Gastrocnemius medialis (tissue), 4 donors: ENCODE measurements around the gene EXOC2. TPM values are rescaled to one million over a fixed set of nuclear protein-coding genes. Genes with fewer than 3 reads are reported as not detected.

Experiments
- ATAC-seq, 2 donors: fragments of 150-250 bp; one replicate each; pipeline ENCODE4 v1.9.1; 2016
- DNase-seq, 2 donors: peaks; one replicate each; pipeline ENCODE4 v3.0.0-alpha.2; 2019
- H3K27ac ChIP-seq, 4 donors: fragments of 200-600 bp; sonication (generic); 1 replicate in 1 of 4; 2 replicates in 3 of 4; pipeline ENCODE4 v1.5.1; 2016 to 2018; ENCODE audit warnings: mild to moderate bottlenecking in 2 of 4, moderate library complexity in 1 of 4
- H3K27me3 ChIP-seq, 3 donors: fragments of 200-600 bp; sonication (generic) in 2 of 3; 1 replicate in 1 of 3; 2 replicates in 2 of 3; pipeline versions ENCODE4 v1.5.1 to v1.6.0; 2016 to 2019; ENCODE audit warnings: mild to moderate bottlenecking in 1 of 3, moderate library complexity in 1 of 3
- H3K36me3 ChIP-seq, 2 donors: fragments of 200-600 bp; sonication (generic) in 1 of 2; one replicate each; pipeline ENCODE4 v1.5.1; 2017 to 2018
- H3K4me1 ChIP-seq, 2 donors: fragments of 200-600 bp; sonication (generic) in 1 of 2; one replicate each; pipeline ENCODE4 v1.5.1; 2016 to 2017; ENCODE audit warnings: mild to moderate bottlenecking in 2 of 2
- H3K4me3 ChIP-seq, 4 donors: fragments of 200-600 bp; sonication (generic) in 3 of 4; 1 replicate in 1 of 4; 2 replicates in 3 of 4; pipeline ENCODE4 v1.5.1; 2016 to 2019; ENCODE audit warnings: mild to moderate bottlenecking in 2 of 4
- H3K9me3 ChIP-seq, 3 donors: fragments of 200-600 bp; sonication (generic) in 2 of 3; 1 replicate in 1 of 3; 2 replicates in 2 of 3; pipeline ENCODE4 v1.5.1; 2016 to 2019
- CTCF ChIP-seq, 5 experiments: fragments of 450-650 bp in 3 of 5; fragments of 200-600 bp in 2 of 5; sonication (generic) in 2 of 5; IDR thresholded peaks in 4 of 5; conservative IDR thresholded peaks in 1 of 5; 1 replicate in 4 of 5; 2 replicates in 1 of 5; pipeline ENCODE4 v1.5.1; 2016 to 2019; ENCODE audit warnings: antibody characterized with exemption in 5 of 5, mild to moderate bottlenecking in 3 of 5, moderate library complexity in 3 of 5
- POLR2A ChIP-seq, 2 donors: fragments of 450-650 bp; IDR thresholded peaks; one replicate each; pipeline ENCODE4 v1.6.1; 2017; ENCODE audit warnings: antibody characterized with exemption in 2 of 2, mild to moderate bottlenecking in 2 of 2, moderate library complexity in 2 of 2
- in situ Hi-C, 4 donors: fragments of 200-750 bp; cut with MboI; loops; one replicate each; pipeline versions ENCODE4 v1.15.0 to v1.8.0; 2017; ENCODE audit warnings: low sequenced_read_pairs in 4 of 4
- intact Hi-C: fragments of 100-400 bp; cut with DNase I; formaldehyde crosslinking; loops from one replicate; pipeline ENCODE4 v1.15.1; 2023; ENCODE audit warnings: low total_unique reads
- total RNA-seq, 4 donors: library from RNA; depleted of rRNA; stranded (reverse); fragments of >200 nt; gene quantifications; one replicate each; pipeline versions ENCODE4 v1.1.0 to v1.2.3, GENCODE V29; 2016

Gene EXOC2
- total RNA-seq, 4 donors from 2014 or later: 12.6 to 16.4 (median 15.0) TPM

- H3K9me3 ChIP-seq: peaks cover 0 to 8% (median 0%) of the 10 kb centered on the region in 3 donors
- in situ Hi-C loops (no loop called here), intact Hi-C loops (no loop called here)
- H3K27me3 ChIP-seq: no peaks in the 10 kb centered on the region
- no peak for DNase-seq
- TF ChIP-seq CTCF (IDR thresholded peaks at IDR 0.05 in 4 of 5, conservative IDR thresholded peaks at IDR 0.05 in 1 of 5): no peak
- TF ChIP-seq POLR2A (IDR thresholded peaks at IDR 0.05): no peak
- ATAC-seq: no peak
- peaks cover 0 to 35% of the 10 kb centered on the region in 2 donors for H3K36me3 ChIP-seq
- no peaks in the 10 kb centered on the region for H3K4me1 ChIP-seq
- H3K27ac ChIP-seq: no peak overlapping the region
- H3K4me3 ChIP-seq: no peak overlapping the region
Observed at GRCh38 chr6:537114-537513, 155.8 kb downstream of the EXOC2 start.

DNA sequence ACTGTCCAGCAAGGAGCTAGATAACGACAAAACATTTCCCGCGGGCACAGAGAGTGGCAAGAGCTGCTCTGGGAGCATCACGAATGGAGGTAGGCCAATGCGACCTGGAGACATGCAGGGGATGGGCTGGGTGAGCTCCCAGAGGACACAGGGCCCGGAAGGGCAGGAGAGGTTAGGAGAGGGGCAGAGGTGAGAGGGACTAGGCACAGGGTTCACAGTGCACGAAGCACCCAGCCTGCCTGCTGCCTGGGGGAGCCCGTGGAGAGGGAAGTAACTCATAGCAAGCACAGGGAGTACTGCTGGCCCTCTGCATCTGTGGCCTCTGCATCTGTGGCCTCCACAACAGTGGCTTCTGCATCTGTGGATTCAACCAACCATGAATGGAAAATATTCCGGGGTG lies 162.5 kb downstream of the EXOC2 start:
- H3K4me1 ChIP-seq: no peaks in the 10 kb centered on the region
- intact Hi-C loops (no loop called here), in situ Hi-C loops (no loop called here)
- no peak for TF ChIP-seq CTCF (IDR thresholded peaks at IDR 0.05 in 4 of 5, conservative IDR thresholded peaks at IDR 0.05 in 1 of 5)
- TF ChIP-seq POLR2A (IDR thresholded peaks at IDR 0.05): no peak
- peaks cover 0 to 8% of the 10 kb centered on the region in 2 donors for H3K36me3 ChIP-seq
- H3K9me3 ChIP-seq: no peaks in the 10 kb centered on the region
- no peak overlapping the region for H3K4me3 ChIP-seq
- H3K27ac ChIP-seq: no peak overlapping the region
- H3K27me3 ChIP-seq: no peaks in the 10 kb centered on the region
- ATAC-seq (no peak), DNase-seq (no peak)

DNA sequence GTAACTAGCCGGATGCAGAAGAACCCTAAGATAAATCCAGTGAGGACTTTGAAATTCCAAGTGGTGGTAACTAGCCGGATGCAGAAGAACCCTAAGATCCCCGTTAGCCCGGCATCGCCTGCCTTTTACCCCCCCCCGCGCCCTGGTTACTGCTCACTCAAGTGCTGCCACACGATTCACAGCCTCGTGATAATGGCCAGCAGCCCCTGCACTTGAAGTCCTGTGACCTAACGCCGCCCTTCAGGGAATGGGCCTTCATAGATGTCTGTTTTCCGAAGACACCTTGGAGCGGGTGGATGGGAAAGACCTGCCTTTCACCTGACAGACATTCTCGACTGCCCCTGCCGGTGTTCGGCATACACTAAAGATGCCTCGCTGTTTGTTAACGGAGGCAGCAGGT lies 163.9 kb downstream of the EXOC2 start:
- H3K9me3 ChIP-seq: no peaks in the 10 kb centered on the region
- ATAC-seq: no peak

GRCh38 chr6:527989-528673 lies 164.8 kb downstream of the EXOC2 start:
- Histone ChIP-seq H3K4me3 (no peak overlapping the region), H3K27me3 (no peaks in the 10 kb centered on the region), H3K27ac (no peak overlapping the region), H3K9me3 (no peaks in the 10 kb centered on the region), H3K36me3 (peaks cover 0 to 13% of the 10 kb centered on the region in 2 donors), H3K4me1 (no peaks in the 10 kb centered on the region)
- TF ChIP-seq POLR2A (IDR thresholded peaks at IDR 0.05) (no peak), CTCF (IDR thresholded peaks at IDR 0.05 in 4 of 5, conservative IDR thresholded peaks at IDR 0.05 in 1 of 5) (no peak)
- DNase-seq (no peak), ATAC-seq (no peak)
- intact Hi-C loops: no loop called here
- in situ Hi-C loops: no loop called here

More for the DNA sequence above, 163.9 kb downstream of the EXOC2 start:
- Histone ChIP-seq H3K4me1 (no peaks in the 10 kb centered on the region), H3K27ac (no peak overlapping the region), H3K36me3 (peaks cover 0 to 9% of the 10 kb centered on the region in 2 donors), H3K4me3 (no peak overlapping the region), H3K27me3 (no peaks in the 10 kb centered on the region)
- no peak for TF ChIP-seq POLR2A (IDR thresholded peaks at IDR 0.05)
- DNase-seq: no peak
- in situ Hi-C loops (no loop called here), intact Hi-C loops (no loop called here)

DNA sequence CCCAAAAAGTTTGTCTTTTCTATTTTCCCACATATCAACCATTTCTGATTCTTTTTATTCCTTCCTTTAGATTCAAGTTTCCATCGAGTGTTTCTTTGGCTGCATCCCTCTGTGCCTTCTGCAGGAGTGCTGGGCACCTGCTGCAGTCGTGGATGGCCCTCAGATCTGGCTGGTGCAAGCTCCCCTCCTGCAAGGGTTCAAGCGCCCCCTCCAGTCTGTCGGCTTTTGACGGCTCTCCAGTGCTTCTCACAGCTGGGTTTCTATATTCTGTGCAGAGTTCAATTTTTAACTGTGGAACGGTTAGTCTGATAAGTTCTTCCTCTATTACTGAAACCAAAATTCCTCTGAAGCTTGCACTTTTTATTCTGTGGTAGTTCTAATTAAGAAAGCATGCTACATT lies 168.1 kb downstream of the EXOC2 start:
- Histone ChIP-seq H3K9me3 (no peaks in the 10 kb centered on the region), H3K4me3 (no peak overlapping the region), H3K4me1 (no peaks in the 10 kb centered on the region), H3K27me3 (no peaks in the 10 kb centered on the region), H3K27ac (no peak overlapping the region), H3K36me3 (peaks cover 0 to 14% of the 10 kb centered on the region in 2 donors)
- intact Hi-C loops: no loop called here
- DNase-seq: no peak
- TF ChIP-seq POLR2A (IDR thresholded peaks at IDR 0.05): no peak
- TF ChIP-seq CTCF (IDR thresholded peaks at IDR 0.05 in 4 of 5, conservative IDR thresholded peaks at IDR 0.05 in 1 of 5): no peak
- in situ Hi-C loops: no loop called here
- ATAC-seq: no peak
